ENCODE data around the gene TBC1D4.
"Not testable (repeated sequence)": the region's sequence is repeated elsewhere in the genome, so short reads cannot be mapped to it uniquely, and the experiment has no call there.

Gene TBC1D4

GRCh38 chr13:75445717-75446499 lies 36.1 kb downstream of the TBC1D4 start:
- no peak for DNase-seq

DNA sequence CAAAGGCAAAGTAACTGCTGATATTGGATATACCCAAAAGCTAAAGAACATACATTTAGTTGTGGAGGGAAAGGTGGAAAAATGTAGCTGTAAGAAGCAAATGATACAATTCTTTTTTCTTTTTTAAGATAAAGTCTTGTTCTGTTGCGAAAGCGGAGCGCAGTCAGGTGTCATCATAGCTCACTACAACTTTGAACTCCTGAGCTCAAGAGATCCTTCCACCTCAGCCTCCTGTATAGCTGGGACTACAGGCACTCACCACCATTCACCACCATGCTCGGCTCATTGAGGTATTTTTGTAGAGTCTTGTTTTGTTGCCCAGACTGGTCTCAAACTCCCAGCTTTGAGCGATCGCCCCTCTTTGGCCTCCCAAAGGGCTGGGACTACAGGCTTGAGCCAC lies 38.0 kb downstream of the TBC1D4 start:
- no peak for DNase-seq

- no peak for DNase-seq
Measured at GRCh38 chr13:75443356-75443958, 38.5 kb downstream of the TBC1D4 start.

- DNase-seq = no peak
Measured at GRCh38 chr13:75442736-75443234, 39.2 kb downstream of the TBC1D4 start.

- DNase-seq = no peak
Measured at GRCh38 chr13:75440100-75440499, 41.9 kb downstream of the TBC1D4 start.

DNA sequence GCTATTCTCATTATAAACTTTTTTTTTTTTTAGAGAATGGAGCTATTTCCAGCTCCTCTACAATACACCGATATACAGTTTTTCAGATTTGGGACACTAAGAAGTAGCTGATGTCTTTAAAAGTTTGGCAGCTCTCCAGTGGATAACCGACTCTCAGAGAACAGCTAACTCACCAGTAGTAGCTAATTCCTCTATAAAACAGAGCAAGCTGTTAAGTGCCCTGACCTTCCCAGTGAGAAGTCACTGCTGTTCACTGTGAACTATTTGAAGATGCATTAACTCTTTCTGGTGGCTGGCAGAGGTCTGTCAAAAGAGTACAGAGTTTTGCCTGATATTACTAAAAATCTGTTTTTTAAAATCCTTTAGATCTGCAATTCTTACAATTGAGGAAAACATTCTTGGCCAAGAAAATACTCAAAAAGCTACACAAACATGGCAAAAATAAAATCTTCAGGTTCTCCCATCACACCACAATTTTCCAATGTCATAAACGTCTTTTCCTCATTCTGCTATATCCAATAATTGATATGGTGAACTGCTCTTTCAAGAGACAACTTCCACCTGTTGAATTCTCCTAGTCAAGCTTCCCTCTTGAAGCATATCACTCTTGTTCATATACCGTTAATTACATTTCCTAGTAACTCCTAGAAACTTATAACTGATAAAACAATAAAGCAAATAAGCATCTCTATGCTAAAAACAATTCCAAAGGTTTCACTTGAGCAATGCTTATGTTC lies 44.2 kb downstream of the TBC1D4 start:
- DNase-seq = no peak

GRCh38 chr13:75434126-75434525 lies 47.8 kb downstream of the TBC1D4 start:
- not testable (repeated sequence) for DNase-seq

- DNase-seq = peak; percentile 7
Measured at GRCh38 chr13:75432811-75433244, 49.1 kb downstream of the TBC1D4 start.

DNA sequence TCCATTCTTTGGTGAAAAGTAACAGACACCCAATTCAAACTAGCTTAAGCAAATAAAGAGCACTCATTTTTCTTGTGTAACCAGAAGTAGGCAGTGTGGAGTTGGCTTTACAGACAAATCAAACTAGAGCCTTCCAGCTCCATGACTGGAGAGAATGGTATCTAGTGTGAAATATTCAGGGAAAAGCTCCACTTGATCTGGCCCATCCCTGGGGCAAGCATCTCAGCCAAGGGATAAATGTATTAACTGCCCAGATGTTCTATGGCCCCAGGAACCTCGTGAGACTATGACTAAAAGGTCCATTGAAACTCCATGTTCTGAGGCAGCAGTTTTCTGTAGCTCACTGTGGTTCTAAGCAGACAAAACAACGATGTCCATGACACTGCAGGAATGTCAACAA lies 49.9 kb downstream of the TBC1D4 start:
- no peak for DNase-seq

GRCh38 chr13:75430436-75431209 lies 51.3 kb downstream of the TBC1D4 start:
- DNase-seq = no peak

GRCh38 chr13:75426421-75426820 lies 55.5 kb downstream of the TBC1D4 start:
- no peak for DNase-seq

DNA sequence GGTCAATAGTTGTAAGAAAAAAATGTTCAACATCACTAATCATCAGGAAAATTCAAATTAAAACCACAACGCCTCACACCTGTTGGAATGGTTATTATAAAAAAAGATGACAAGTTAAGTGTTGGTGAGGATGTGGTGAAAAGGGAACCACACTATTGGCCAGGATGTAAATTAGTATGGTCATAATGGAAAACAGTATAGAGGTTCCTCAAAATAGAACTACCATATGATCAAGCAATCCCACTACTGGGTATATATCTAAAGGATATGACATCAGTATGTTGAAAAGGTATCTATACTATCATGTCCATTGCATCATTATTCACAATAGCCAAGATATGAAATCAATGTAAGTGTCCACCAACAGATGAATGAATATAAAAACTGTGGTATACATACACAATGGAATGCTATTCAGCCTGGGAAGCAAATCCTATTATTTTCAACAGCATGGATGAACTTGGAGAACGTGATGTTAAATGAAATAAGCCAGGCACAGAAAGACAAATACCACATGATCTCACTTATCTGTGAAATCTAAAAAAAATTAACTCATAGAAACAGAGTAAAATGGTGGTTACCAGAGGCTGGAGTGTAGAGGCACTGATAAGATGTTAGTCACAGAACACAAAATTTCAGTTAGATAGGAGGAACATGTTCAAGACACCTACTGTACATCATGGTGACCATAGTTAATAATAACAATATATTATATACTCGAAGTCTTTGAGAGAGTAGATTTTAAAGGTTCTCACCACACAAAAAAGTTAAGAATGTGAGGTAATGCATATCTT lies 56.6 kb downstream of the TBC1D4 start:
- DNase-seq = no peak

- no peak for DNase-seq
Measured at GRCh38 chr13:75423946-75424345, 58.0 kb downstream of the TBC1D4 start.

DNA sequence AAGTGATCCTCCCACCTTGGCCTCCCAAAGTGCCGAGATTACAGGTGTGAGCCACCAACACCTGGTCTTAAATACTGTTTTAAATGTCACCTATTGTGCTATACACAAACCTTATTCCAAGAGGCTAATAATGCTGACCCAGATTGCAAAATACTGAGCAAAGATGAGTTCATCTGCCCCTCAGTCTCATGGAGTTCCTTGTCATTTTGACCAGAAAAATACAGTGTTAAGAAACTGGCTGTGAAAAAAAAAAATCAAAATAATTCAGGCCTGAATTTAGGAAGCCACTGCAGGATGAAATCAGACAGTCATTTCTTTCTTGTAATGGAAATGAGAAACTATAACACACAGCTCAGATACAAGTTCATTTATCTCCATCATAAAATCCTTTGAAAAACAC lies 59.9 kb downstream of the TBC1D4 start:
- DNase-seq = no peak

DNA sequence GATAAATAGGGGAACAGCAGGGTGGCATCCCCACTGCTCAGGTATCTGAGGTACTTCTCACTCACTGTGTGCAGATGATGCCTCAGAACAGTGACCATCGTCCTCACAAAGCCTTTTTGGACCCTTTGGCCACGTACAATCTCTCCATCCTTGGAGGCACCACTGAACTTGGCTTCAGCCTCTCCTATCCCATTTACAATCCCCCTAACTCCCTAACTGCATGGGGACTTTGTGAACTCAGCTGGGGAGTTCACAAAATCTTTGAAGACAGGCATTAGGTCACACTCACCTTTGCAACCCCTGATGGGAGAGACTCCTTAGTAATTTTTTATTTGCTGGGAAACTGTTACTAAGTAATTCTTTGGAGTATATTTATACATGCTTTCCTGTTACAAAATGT lies 60.8 kb downstream of the TBC1D4 start:
- DNase-seq = no peak

GRCh38 chr13:75419656-75420055 lies 62.3 kb downstream of the TBC1D4 start:
- DNase-seq = no peak

DNA sequence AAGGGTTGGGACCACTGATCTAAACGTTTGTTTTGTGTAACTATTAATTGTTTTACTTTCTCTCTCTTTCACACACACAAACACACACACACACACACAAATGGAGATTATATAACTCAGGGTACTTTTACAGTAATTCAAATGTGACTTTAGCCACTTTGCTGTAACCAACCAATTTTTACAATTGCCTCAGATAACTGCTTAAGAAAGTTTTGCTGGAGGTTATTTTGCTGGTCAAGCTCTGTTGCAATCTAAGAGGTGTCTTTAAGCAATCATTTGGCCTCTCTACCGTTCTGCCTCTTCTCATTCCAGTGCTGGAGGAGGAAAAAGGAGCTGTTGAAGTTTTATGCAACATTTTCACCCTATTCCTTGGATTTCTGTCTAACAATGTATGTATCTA lies 63.0 kb downstream of the TBC1D4 start:
- DNase-seq = no peak

- DNase-seq = no peak
Measured at GRCh38 chr13:75418186-75418843, 63.7 kb downstream of the TBC1D4 start.

- no peak for DNase-seq
Measured at GRCh38 chr13:75417656-75418055, 64.3 kb downstream of the TBC1D4 start.

DNA sequence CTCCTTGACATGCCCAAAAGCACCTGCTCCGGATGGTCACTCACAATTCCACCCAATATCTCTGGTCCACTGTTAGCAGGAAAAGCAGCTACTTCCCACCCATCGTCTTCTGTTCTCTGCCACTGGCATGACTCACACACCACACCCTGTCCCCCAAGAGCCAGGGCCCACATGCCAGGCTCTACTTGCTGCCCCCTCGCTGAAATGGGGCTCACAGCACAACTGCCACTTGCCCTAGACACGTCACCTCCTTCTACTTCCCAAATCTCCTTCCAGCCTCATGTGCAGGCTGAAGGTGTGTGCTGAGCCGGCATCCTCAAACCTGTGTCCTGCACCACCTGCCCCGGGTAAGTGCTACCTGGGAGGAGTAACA lies 65.0 kb downstream of the TBC1D4 start:
- no peak for DNase-seq

DNA sequence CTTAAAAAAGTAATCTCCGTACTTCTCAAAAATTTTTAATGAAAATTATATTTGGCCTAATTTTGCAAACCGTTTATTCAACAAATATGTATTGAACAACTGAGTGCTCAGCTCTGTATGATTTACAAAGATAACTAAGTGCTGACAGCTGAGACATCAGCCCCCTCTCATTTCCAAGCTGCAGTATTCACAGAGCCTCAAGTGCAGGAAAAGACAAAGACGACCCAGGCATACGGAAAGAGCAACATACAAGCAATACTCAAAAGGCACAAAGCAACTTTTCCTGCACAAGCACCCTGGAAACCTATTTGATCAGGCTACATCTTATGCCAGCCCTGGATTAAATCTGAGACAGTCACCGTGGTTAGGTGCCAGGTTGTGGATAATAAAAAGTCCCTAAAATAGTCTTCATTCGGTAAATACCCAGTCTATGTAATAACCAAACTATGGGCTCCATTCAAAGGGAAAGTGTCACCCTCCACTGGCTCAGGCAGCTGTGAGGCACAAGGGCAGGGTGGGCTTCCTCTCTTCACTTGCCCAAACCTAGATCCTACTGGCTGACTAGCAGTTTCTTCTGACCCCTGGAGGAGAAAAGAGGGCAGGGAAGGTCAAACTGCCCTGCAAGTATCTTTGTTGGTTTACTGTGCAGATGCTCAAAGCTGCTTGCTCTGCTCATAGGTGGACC lies 65.5 kb downstream of the TBC1D4 start:
- DNase-seq = peak; percentile 18
